Liver (tissue), 9 donors: ENCODE results near the gene ZFYVE9. TPM values are rescaled to one million over a fixed set of nuclear protein-coding genes. Genes with fewer than 3 reads are reported as not detected.

Experiments used
- DNase-seq: peaks from one replicate; pipeline ENCODE4 v3.0.0-alpha.2; 2017; ENCODE audit warnings: low spot score
- H3K27ac ChIP-seq, 2 donors: one replicate each; pipeline ENCODE4 v1.7.0; 2013; ENCODE audit warnings: inconsistent platforms in 2 of 2, low read length in 2 of 2, control low read depth in 1 of 2, low read depth in 1 of 2, mild to moderate bottlenecking in 1 of 2
- H3K27me3 ChIP-seq, 4 donors: one replicate each; pipeline versions ENCODE4 v1.6.1 to v1.7.0; 2013; ENCODE audit warnings: low read length in 3 of 4, inconsistent platforms in 1 of 4, mild to moderate bottlenecking in 1 of 4, moderate library complexity in 1 of 4; ENCODE audit not compliant: control insufficient read depth in 4 of 4, insufficient read depth in 4 of 4
- H3K36me3 ChIP-seq, 4 donors: one replicate each; pipeline versions ENCODE4 v1.6.1 to v1.7.0; 2013; ENCODE audit warnings: low read length in 3 of 4, mild to moderate bottlenecking in 3 of 4, low read depth in 1 of 4, moderate library complexity in 1 of 4; ENCODE audit not compliant: control insufficient read depth in 4 of 4, insufficient read depth in 3 of 4
- H3K4me1 ChIP-seq, 4 donors: one replicate each; pipeline versions ENCODE4 v1.6.1 to v1.7.0; 2013; ENCODE audit warnings: low read length in 3 of 4, mild to moderate bottlenecking in 3 of 4, moderate library complexity in 1 of 4; ENCODE audit not compliant: control insufficient read depth in 4 of 4, insufficient read depth in 4 of 4
- H3K4me3 ChIP-seq, 3 donors: one replicate each; pipeline versions ENCODE4 v1.6.1 to v1.7.0; 2013; ENCODE audit warnings: low read length in 3 of 3, control low read depth in 1 of 3, low read depth in 1 of 3, mild to moderate bottlenecking in 1 of 3
- H3K9ac ChIP-seq, 2 donors: one replicate each; pipeline ENCODE4 v1.7.0; 2013; ENCODE audit warnings: low read length in 2 of 2, mild to moderate bottlenecking in 2 of 2, moderate library complexity in 2 of 2, control low read depth in 1 of 2, low read depth in 1 of 2
- H3K9me3 ChIP-seq, 4 donors: one replicate each; pipeline versions ENCODE4 v1.6.1 to v1.7.0; 2013; ENCODE audit warnings: low read length in 3 of 4; ENCODE audit not compliant: control insufficient read depth in 4 of 4
- EGR1 ChIP-seq, 2 donors: IDR thresholded peaks; 2 replicates each; pipeline ENCODE4 v1.6.1; 2016 to 2018; ENCODE audit warnings: antibody characterized with exemption in 2 of 2, low read depth in 2 of 2
- FOXA2 ChIP-seq: IDR thresholded peaks from 2 replicates; pipeline ENCODE4 v1.6.1; 2016; ENCODE audit warnings: antibody characterized with exemption
- GABPA ChIP-seq, 2 donors: IDR thresholded peaks in 1 of 2; conservative IDR thresholded peaks in 1 of 2; 2 replicates each; pipeline ENCODE4 v1.6.1; 2016; ENCODE audit warnings: antibody characterized with exemption in 2 of 2, mild to moderate bottlenecking in 1 of 2, moderate library complexity in 1 of 2
- HNF4G ChIP-seq: IDR thresholded peaks from 2 replicates; pipeline ENCODE4 v1.6.1; 2016; ENCODE audit warnings: antibody characterized with exemption
- JUND ChIP-seq, 2 donors: IDR thresholded peaks; 2 replicates each; pipeline ENCODE4 v1.6.1; 2016; ENCODE audit warnings: antibody characterized with exemption in 2 of 2
- NR2F2 ChIP-seq: IDR thresholded peaks from 2 replicates; pipeline ENCODE4 v1.6.1; 2016; ENCODE audit warnings: antibody characterized with exemption
- REST ChIP-seq: IDR thresholded peaks from 2 replicates; pipeline ENCODE4 v1.6.1; 2016; ENCODE audit warnings: antibody characterized with exemption, mild to moderate bottlenecking
- RXRA ChIP-seq, 2 donors: IDR thresholded peaks; 2 replicates each; pipeline ENCODE4 v1.6.1; 2017 to 2018; ENCODE audit warnings: antibody characterized with exemption in 2 of 2, mild to moderate bottlenecking in 1 of 2
- SP1 ChIP-seq: IDR thresholded peaks from 2 replicates; pipeline ENCODE4 v1.6.1; 2018; ENCODE audit warnings: antibody characterized with exemption, mild to moderate bottlenecking
- TAF1 ChIP-seq: conservative IDR thresholded peaks from 2 replicates; pipeline ENCODE4 v1.6.1; 2016; ENCODE audit warnings: antibody characterized with exemption, mild to moderate bottlenecking
- YY1 ChIP-seq: IDR thresholded peaks from 2 replicates; pipeline ENCODE4 v1.6.1; 2016; ENCODE audit warnings: antibody characterized with exemption, mild to moderate bottlenecking
- WGBS: extraction: QIAGEN DNeasy Blood & Tissue Kit; methylation state at CpG from one replicate; pipeline ENCODE4 v1.1.7; 2013; 5-methylcytosine and 5-hydroxymethylcytosine counted together
- polyA plus RNA-seq, 2 donors: library from polyadenylated mRNA; stranded (reverse) in 1 of 2; unstranded in 1 of 2; fragments of 200-250 nt in 1 of 2; fragments of >200 nt in 1 of 2; fragmentation: Nextera tagmentation in 1 of 2; extraction: Ambion mirVana in 1 of 2; gene quantifications; one replicate each; pipeline versions ENCODE4 v1.2.1 to v1.2.3, GENCODE V29; 2013 to 2015
- total RNA-seq, 2 donors: library from RNA; depleted of rRNA; stranded (reverse); fragments of >200 nt; gene quantifications; one replicate each; pipeline ENCODE4 v1.2.3, GENCODE V29; 2014
- TF ChIP-seq, protein P1 (sequence below): fragments of 150-350 bp; IDR thresholded peaks from 2 replicates; pipeline ENCODE4 v1.5.1; 2017; ENCODE audit warnings: improper control_type of control experiment, low read depth, low read length; ENCODE audit not compliant: missing input control
- donor health status: healthy.
- donor health status: healthy.
- donor health status: healthy.
- donor health status: healthy.
- donor health status: healthy.

The ZFYVE9 gene
- total and polyA plus RNA-seq, 4 donors, result 3.8 to 20.9 (median 7.7) TPM

- H3K36me3 ChIP-seq, result peaks cover 0 to 2% (median 0%) of the 10 kb centered on the region in 4 donors
- no peak for DNase-seq
- H3K4me1 ChIP-seq, result no peaks in the 10 kb centered on the region
- 54% methylated on average over 1 of the region's 1 CpG for WGBS
- no peak overlapping the region for H3K9ac ChIP-seq
- H3K27me3 ChIP-seq, result no peaks in the 10 kb centered on the region
- TF ChIP-seq HNF4G (no peak), JUND (IDR thresholded peaks at IDR 0.05) (no peak), EGR1 (IDR thresholded peaks at IDR 0.05; ENCODE audit: low read depth in 2 of 2) (no peak), GABPA (IDR thresholded peaks at IDR 0.05 in 1 of 2, conservative IDR thresholded peaks at IDR 0.05 in 1 of 2) (no peak)
- no peaks in the 10 kb centered on the region for H3K9me3 ChIP-seq
- no peak overlapping the region for H3K4me3 ChIP-seq
- H3K27ac ChIP-seq, result no peak overlapping the region
Measured at GRCh38 chr1:52239708-52240001, 97.8 kb downstream of the ZFYVE9 start.

DNA sequence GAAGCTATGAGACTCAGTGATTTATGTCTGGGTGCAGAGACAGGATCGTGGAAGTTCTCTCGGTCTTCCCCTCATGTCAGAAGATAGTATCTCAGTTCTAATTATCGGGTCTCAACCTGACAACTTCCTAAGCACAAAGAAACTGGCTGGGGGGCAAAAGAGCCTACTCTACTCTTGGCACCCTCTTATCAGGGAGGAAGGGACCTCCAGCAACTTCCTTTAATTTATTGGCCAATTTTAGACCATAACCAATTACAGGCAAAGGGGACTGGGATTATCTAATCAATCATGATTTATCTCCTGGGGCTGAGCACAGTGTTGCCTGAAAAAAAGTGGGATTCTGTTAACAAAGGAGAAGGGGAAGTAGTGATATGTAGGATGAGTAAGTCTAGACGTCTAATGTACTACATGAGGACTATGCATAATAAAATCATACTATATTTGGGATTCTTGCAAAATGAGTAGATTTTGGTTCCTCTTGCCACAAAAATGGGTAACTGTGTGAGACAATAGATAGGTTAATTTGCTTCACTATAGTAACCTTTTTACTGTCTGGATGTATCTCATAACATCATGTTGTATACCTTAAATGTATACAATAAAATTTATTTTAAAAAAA is 98.8 kb downstream of the ZFYVE9 start:
- Histone ChIP-seq H3K4me1 (no peaks in the 10 kb centered on the region), H3K27me3 (no peaks in the 10 kb centered on the region), H3K36me3 (peaks cover 0 to 2% (median 0%) of the 10 kb centered on the region in 4 donors), H3K9me3 (no peaks in the 10 kb centered on the region), H3K27ac (no peak overlapping the region), H3K9ac (no peak overlapping the region), H3K4me3 (no peak overlapping the region)
- TF ChIP-seq TAF1, result no peak
- TF ChIP-seq, protein P1, sequence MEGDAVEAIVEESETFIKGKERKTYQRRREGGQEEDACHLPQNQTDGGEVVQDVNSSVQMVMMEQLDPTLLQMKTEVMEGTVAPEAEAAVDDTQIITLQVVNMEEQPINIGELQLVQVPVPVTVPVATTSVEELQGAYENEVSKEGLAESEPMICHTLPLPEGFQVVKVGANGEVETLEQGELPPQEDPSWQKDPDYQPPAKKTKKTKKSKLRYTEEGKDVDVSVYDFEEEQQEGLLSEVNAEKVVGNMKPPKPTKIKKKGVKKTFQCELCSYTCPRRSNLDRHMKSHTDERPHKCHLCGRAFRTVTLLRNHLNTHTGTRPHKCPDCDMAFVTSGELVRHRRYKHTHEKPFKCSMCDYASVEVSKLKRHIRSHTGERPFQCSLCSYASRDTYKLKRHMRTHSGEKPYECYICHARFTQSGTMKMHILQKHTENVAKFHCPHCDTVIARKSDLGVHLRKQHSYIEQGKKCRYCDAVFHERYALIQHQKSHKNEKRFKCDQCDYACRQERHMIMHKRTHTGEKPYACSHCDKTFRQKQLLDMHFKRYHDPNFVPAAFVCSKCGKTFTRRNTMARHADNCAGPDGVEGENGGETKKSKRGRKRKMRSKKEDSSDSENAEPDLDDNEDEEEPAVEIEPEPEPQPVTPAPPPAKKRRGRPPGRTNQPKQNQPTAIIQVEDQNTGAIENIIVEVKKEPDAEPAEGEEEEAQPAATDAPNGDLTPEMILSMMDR, result no peak
- no peak for TF ChIP-seq SP1
- no peak for TF ChIP-seq RXRA (IDR thresholded peaks at IDR 0.05)
- no peak for TF ChIP-seq NR2F2
- TF ChIP-seq JUND (IDR thresholded peaks at IDR 0.05), result no peak
- TF ChIP-seq FOXA2, result no peak
- TF ChIP-seq YY1, result no peak
- no peak for TF ChIP-seq GABPA (IDR thresholded peaks at IDR 0.05 in 1 of 2, conservative IDR thresholded peaks at IDR 0.05 in 1 of 2)
- TF ChIP-seq REST, result no peak
- no peak for TF ChIP-seq EGR1 (IDR thresholded peaks at IDR 0.05; ENCODE audit: low read depth in 2 of 2)
- WGBS, result 71% methylated on average over 4 of the region's 4 CpGs
- DNase-seq, result no peak
